Measurements from ENCODE around the gene LRPPRC.

The LRPPRC gene

GRCh38 chr2:43839776-43840564 is 155.8 kb downstream of the LRPPRC start:
- no peak for TF ChIP-seq CTCF (IDR thresholded peaks at IDR 0.05; ENCODE audit: unreplicated experiment in 3 of 3)
- no peak overlapping the region for H3K27ac Mint-ChIP-seq
- H3K4me1 Mint-ChIP-seq = no peaks in the 10 kb centered on the region
- no peak overlapping the region for H3K4me3 Mint-ChIP-seq
- H3K27me3 Mint-ChIP-seq (ENCODE audit: low read depth) = no peaks in the 10 kb centered on the region
- no peaks in the 10 kb centered on the region for H3K9me3 Mint-ChIP-seq
- no peaks in the 10 kb centered on the region for H3K36me3 Mint-ChIP-seq (ENCODE audit: low read depth)

GRCh38 chr2:43838560-43839267 is 157.1 kb downstream of the LRPPRC start, which contains the start of the genes ABCG5 and ABCG8:
Gene ABCG5 (minus strand): TSS chr2:43838839. CDS start chr2:43838679, 160 bp downstream.
Gene ABCG8 (plus strand): TSS chr2:43838971. CDS start chr2:43839054, 83 bp downstream.
- no peaks in the 10 kb centered on the region for H3K27me3 Mint-ChIP-seq (ENCODE audit: low read depth)
- TF ChIP-seq CTCF (IDR thresholded peaks at IDR 0.05; ENCODE audit: unreplicated experiment in 3 of 3) = no peak
- no peak within 1 kb of the TSS for H3K27ac Mint-ChIP-seq
- no peaks in the 10 kb centered on the region for H3K36me3 Mint-ChIP-seq (ENCODE audit: low read depth)
- H3K9me3 Mint-ChIP-seq = no peaks in the 10 kb centered on the region
- no peak within 1 kb of the TSS for H3K4me3 Mint-ChIP-seq
- H3K4me1 Mint-ChIP-seq = no peaks in the 10 kb centered on the region

- Mint-ChIP-seq H3K4me3 (no peak overlapping the region), H3K27me3 (ENCODE audit: low read depth) (no peaks in the 10 kb centered on the region)
These were observed 157.8 kb downstream of the LRPPRC start for GRCh38 chr2:43837831-43838559.

GRCh38 chr2:43837033-43837432 is 158.8 kb downstream of the LRPPRC start:
- Mint-ChIP-seq H3K27me3 (ENCODE audit: low read depth) (no peaks in the 10 kb centered on the region), H3K27ac (no peak overlapping the region), H3K36me3 (ENCODE audit: low read depth) (no peaks in the 10 kb centered on the region), H3K4me1 (no peaks in the 10 kb centered on the region), H3K4me3 (no peak overlapping the region), H3K9me3 (no peaks in the 10 kb centered on the region)
- no peak for TF ChIP-seq CTCF (IDR thresholded peaks at IDR 0.05; ENCODE audit: unreplicated experiment in 3 of 3)

More at GRCh38 chr2:43837831-43838559, 157.8 kb downstream of the LRPPRC start:
- no peak for TF ChIP-seq CTCF (IDR thresholded peaks at IDR 0.05; ENCODE audit: unreplicated experiment in 3 of 3)
- Mint-ChIP-seq H3K36me3 (ENCODE audit: low read depth) (no peaks in the 10 kb centered on the region), H3K4me1 (no peaks in the 10 kb centered on the region), H3K9me3 (no peaks in the 10 kb centered on the region), H3K27ac (no peak overlapping the region)

Data from nephron (organoid).